ENCODE results near the gene RFTN1. TPM values are rescaled to one million over a fixed set of nuclear protein-coding genes. Genes with fewer than 3 reads are reported as not detected.

The RFTN1 gene
- polyA plus RNA-seq, 2 of the 4 experiments (the other 2 are of a cell fraction) = 1.8 to 3.7 TPM

- peaks cover 3% of the 10 kb centered on the region; the same call in 1 of the 3 replicates for H3K4me1 ChIP-seq
- no peak overlapping the region for H3K4me3 ChIP-seq
- DNase-seq (ENCODE audit: low read depth in 1 of 2, low spot score in 1 of 2) (no peak), ATAC-seq (no peak), FAIRE-seq (no peak)
- POLR2A ChIA-PET = no interaction called here
- no peak overlapping the region for H3K4me2 ChIP-seq
- 81% methylated on average over 6 of the region's 6 CpGs for WGBS (ENCODE audit: missing lambda C conversion rate)
- H3K27ac ChIP-seq = no peak overlapping the region
- no peaks in the 10 kb centered on the region for H3K9me3 ChIP-seq
- TF ChIP-seq JUNB (IDR thresholded peaks at IDR 0.05) (no peak), POLR2A (IDR thresholded peaks at IDR 0.05; ENCODE audit: low read length) (no peak), KDM1A (IDR thresholded peaks at IDR 0.05; ENCODE audit: low read depth) (no peak), HOXB5 (CRISPR knock-in tag; IDR thresholded peaks at IDR 0.05) (no peak), ZSCAN20 (CRISPR knock-in tag; IDR thresholded peaks at IDR 0.05) (no peak), REST (IDR thresholded peaks at IDR 0.05) (no peak)
- CTCF ChIA-PET = no interaction called here
These were observed 107.3 kb downstream of the RFTN1 start for GRCh38 chr3:16406166-16406565.

- TF ChIP-seq HEYL (CRISPR knock-in tag; IDR thresholded peaks at IDR 0.05) (no peak), CEBPB (IDR thresholded peaks at IDR 0.05) (no peak), ESRRA (IDR thresholded peaks at IDR 0.05; ENCODE audit: borderline replicate concordance, low read length) (no peak), USF2 (IDR thresholded peaks at IDR 0.05) (no peak), RFX5 (IDR thresholded peaks at IDR 0.05) (no peak), GATA3 (IDR thresholded peaks at IDR 0.05; ENCODE audit: borderline replicate concordance) (no peak), ELK1 (IDR thresholded peaks at IDR 0.05; ENCODE audit: low read depth, low read length) (no peak), CBX8 (IDR thresholded peaks at IDR 0.05) (no peak), NPAS2 (CRISPR knock-in tag; IDR thresholded peaks at IDR 0.05; ENCODE audit: borderline replicate concordance) (no peak), CHD4 (IDR thresholded peaks at IDR 0.05; ENCODE audit: borderline replicate concordance) (no peak), EHMT2 (IDR thresholded peaks at IDR 0.05; ENCODE audit: low read depth) (no peak), BHLHE40 (IDR thresholded peaks at IDR 0.05; ENCODE audit: low read depth, low read length) (no peak), HES2 (IDR thresholded peaks at IDR 0.05) (no peak), ZC3H11A (IDR thresholded peaks at IDR 0.05) (no peak), MAZ (IDR thresholded peaks at IDR 0.05; ENCODE audit: borderline replicate concordance, low read depth, low read length) (no peak), PHF8 (IDR thresholded peaks at IDR 0.05; ENCODE audit: borderline replicate concordance, low read depth) (no peak), SREBF2 (IDR thresholded peaks at IDR 0.05) (no peak), EP300 (IDR thresholded peaks at IDR 0.05) (no peak), SMC3 (IDR thresholded peaks at IDR 0.05) (no peak), HMGXB4 (CRISPR knock-in tag; IDR thresholded peaks at IDR 0.05; ENCODE audit: borderline replicate concordance) (no peak)
- FAIRE-seq (no peak), DNase-seq (ENCODE audit: low read depth in 1 of 2, low spot score in 1 of 2) (no peak), ATAC-seq (no peak)
- Histone ChIP-seq H3K4me2 (no peak overlapping the region), H3K4me1 (peaks cover 7% of the 10 kb centered on the region; the same call in 1 of the 3 replicates), H3K27ac (no peak overlapping the region), H3K9me3 (no peaks in the 10 kb centered on the region), H3K4me3 (no peak overlapping the region)
- CTCF ChIA-PET = no interaction called here
- POLR2A ChIA-PET = no interaction called here
- WGBS (ENCODE audit: missing lambda C conversion rate) = 68% methylated on average over 6 of the region's 6 CpGs
These were observed 109.1 kb downstream of the RFTN1 start for GRCh38 chr3:16404349-16404895.
